A549 (cell line): ENCODE measurements around the gene CSGALNACT2. TPM values are rescaled to one million over a fixed set of nuclear protein-coding genes. Genes with fewer than 3 reads are reported as not detected.

Experiments
- ATAC-seq, 2 experiments: fragments of 200-7000 bp in 1 of 2; fragments of >200 bp in 1 of 2; cut with Nextera tagmentation in 1 of 2; cut with Tn5 transposase in 1 of 2; 3 replicates each; pipeline versions ENCODE4 v1.8.0 to v1.9.1; 2018 to 2020; ENCODE audit warnings: mild to moderate bottlenecking in 1 of 2, moderate library complexity in 1 of 2
- CTCF ChIA-PET: fragments of 300-600 bp; sonication (Branson Sonifier 250); formaldehyde crosslinking; extraction: SDS; loops from one replicate; lab custom pipeline; 2021; ENCODE audit warnings: antibody characterized with exemption, inconsistent platforms; lab: Yijun Ruan, JAX
- POLR2A ChIA-PET: fragments of 350-600 bp; formaldehyde crosslinking; extraction: SDS; loops from one replicate; lab custom pipeline; 2021; ENCODE audit warnings: antibody characterized with exemption, inconsistent platforms; lab: Yijun Ruan, JAX
- DNase-seq, 2 experiments: peaks; one replicate each; pipeline versions ENCODE4 v3.0.0 to v3.0.0-alpha.2; 2011 to 2016; ENCODE audit warnings: low read depth in 1 of 2, low spot score in 1 of 2
- FAIRE-seq: peaks from 2 replicates; lab custom pipeline; 2011; peaks lifted over from hg19 to GRCh38; lab: Jason Lieb, UNC
- H3K27ac ChIP-seq, 2 experiments: fragments of >200 bp; sonication (Bioruptor Twin); formaldehyde crosslinking; 3 replicates each; pipeline ENCODE4 v1.5.1; 2016 to 2017
- H3K4me1 ChIP-seq: fragments of >200 bp; sonication (Bioruptor Twin); formaldehyde crosslinking; 3 replicates; pipeline ENCODE4 v1.6.1; 2016
- H3K4me2 ChIP-seq: fragments of >200 bp; sonication (Bioruptor Twin); formaldehyde crosslinking; 3 replicates; pipeline ENCODE4 v1.6.1; 2016
- H3K4me3 ChIP-seq: fragments of >200 bp; sonication (Bioruptor Twin); formaldehyde crosslinking; 3 replicates; pipeline ENCODE4 v1.5.1; 2016
- H3K9me3 ChIP-seq: fragments of >200 bp; sonication (Bioruptor Twin); formaldehyde crosslinking; 3 replicates; pipeline ENCODE4 v1.6.1; 2016
- ATOH8 ChIP-seq: fragments of 250-450 bp; sonication (Bioruptor Pico); IDR thresholded peaks from 2 replicates; pipeline ENCODE4 v1.5.0; 2020; ENCODE audit warnings: low read depth, mild to moderate bottlenecking, moderate library complexity
- BCL3 ChIP-seq: fragments of >200 bp; sonication (Bioruptor Twin); formaldehyde crosslinking; IDR thresholded peaks from 3 replicates; pipeline ENCODE4 v1.6.1; 2016
- BHLHE40 ChIP-seq: IDR thresholded peaks from 2 replicates; pipeline ENCODE4 v1.6.1; 2012; ENCODE audit warnings: low read depth, low read length, inconsistent platforms
- CBX8 ChIP-seq: fragments of 200-600 bp; sonication (generic); IDR thresholded peaks from 2 replicates; pipeline ENCODE4 v1.6.1; 2016
- CHD4 ChIP-seq: fragments of 200-600 bp; sonication (generic); IDR thresholded peaks from 2 replicates; pipeline ENCODE4 v1.6.1; 2016; ENCODE audit warnings: antibody characterized with exemption, mild to moderate bottlenecking, borderline replicate concordance
- FOXS1 ChIP-seq: fragments of 250-450 bp; sonication (Bioruptor Pico); IDR thresholded peaks from 2 replicates; pipeline ENCODE4 v1.5.0; 2020; ENCODE audit warnings: mild to moderate bottlenecking, moderate library complexity
- HEYL ChIP-seq: fragments of 250-450 bp; sonication (Bioruptor Pico); IDR thresholded peaks from 2 replicates; pipeline ENCODE4 v1.8.0; 2021; ENCODE audit warnings: mild to moderate bottlenecking, moderate library complexity
- HMGXB4 ChIP-seq: fragments of 250-450 bp; sonication (Bioruptor Pico); IDR thresholded peaks from 2 replicates; pipeline ENCODE4 v1.5.0; 2021; ENCODE audit warnings: mild to moderate bottlenecking, moderate library complexity, borderline replicate concordance
- HOXA7 ChIP-seq: fragments of 250-450 bp; sonication (Bioruptor Pico); IDR thresholded peaks from 2 replicates; pipeline ENCODE4 v1.5.0; 2020; ENCODE audit warnings: mild to moderate bottlenecking, moderate library complexity
- HOXB13 ChIP-seq: fragments of 250-450 bp; sonication (Bioruptor Pico); IDR thresholded peaks from 2 replicates; pipeline ENCODE4 v1.5.0; 2020; ENCODE audit warnings: low read depth, mild to moderate bottlenecking, moderate library complexity
- NFE2L2 ChIP-seq: fragments of 150-350 bp; conservative IDR thresholded peaks from 2 replicates; pipeline ENCODE4 v1.6.1; 2014; ENCODE audit warnings: low read length
- SMC3 ChIP-seq: fragments of >200 bp; sonication (Bioruptor Twin); formaldehyde crosslinking; IDR thresholded peaks from 3 replicates; pipeline ENCODE4 v1.6.1; 2018; ENCODE audit warnings: inconsistent platforms
- TP53 ChIP-seq: fragments of 250-450 bp; sonication (Bioruptor Pico); IDR thresholded peaks from 2 replicates; pipeline ENCODE4 v1.5.0; 2021; ENCODE audit warnings: mild to moderate bottlenecking, moderate library complexity
- ZFP36 ChIP-seq: fragments of 450-650 bp; IDR thresholded peaks from 2 replicates; pipeline ENCODE4 v1.6.1; 2014; ENCODE audit warnings: borderline replicate concordance; ENCODE audit not compliant: partially characterized antibody
- WGBS: methylation state at CpG from one replicate; pipeline ENCODE4 v1.1.6; 2017; ENCODE audit errors: missing lambda C conversion rate; 5-methylcytosine and 5-hydroxymethylcytosine counted together
- polyA plus RNA-seq, 4 experiments: library from polyadenylated mRNA; depleted of rRNA in 3 of 4; stranded (reverse); fragments of >200 nt; fragmentation: RNase III in 1 of 4; extraction: RNeasy Plus Mini Kit Qiagen cat#74134 plus additional on column Dnase treatment in 1 of 4; gene quantifications; 2 replicates in 3 of 4; 3 replicates in 1 of 4; pipeline ENCODE4 v1.2.3, GENCODE V29; 2011 to 2017
- TF ChIP-seq, protein P1 (sequence below): IDR thresholded peaks from 2 replicates; pipeline ENCODE4 v1.6.1; 2012; ENCODE audit warnings: low read depth, borderline replicate concordance
- TF ChIP-seq, protein P2 (sequence below): IDR thresholded peaks from 2 replicates; pipeline ENCODE4 v1.6.1; 2012

Gene CSGALNACT2
- polyA plus RNA-seq, 2 of the 4 experiments (the other 2 are of a cell fraction), result 11.2 to 29.9 TPM

- TF ChIP-seq HMGXB4 (no peak), CHD4 (no peak), TP53 (CRISPR knock-in tag) (no peak), BHLHE40 (no peak)
- TF ChIP-seq, protein P1, sequence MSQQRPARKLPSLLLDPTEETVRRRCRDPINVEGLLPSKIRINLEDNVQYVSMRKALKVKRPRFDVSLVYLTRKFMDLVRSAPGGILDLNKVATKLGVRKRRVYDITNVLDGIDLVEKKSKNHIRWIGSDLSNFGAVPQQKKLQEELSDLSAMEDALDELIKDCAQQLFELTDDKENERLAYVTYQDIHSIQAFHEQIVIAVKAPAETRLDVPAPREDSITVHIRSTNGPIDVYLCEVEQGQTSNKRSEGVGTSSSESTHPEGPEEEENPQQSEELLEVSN, result no peak
Observed at GRCh38 chr10:43229208-43230061, 91.2 kb downstream of the CSGALNACT2 start (continued).

GRCh38 chr10:43230101-43230908 lies 92.1 kb downstream of the CSGALNACT2 start:
- Histone ChIP-seq H3K4me3 (peak overlapping the region; percentile 79), H3K4me1 (0 out of 3 replicates have a peak, but pooled peaks cover 4% of the 10 kb centered on the region), H3K27ac (peak overlapping the region; percentile 73 to 79; a peak in 4 of 6 replicates), H3K9me3 (no peaks in the 10 kb centered on the region), H3K4me2 (peak overlapping the region; percentile 78)
- ChIA-PET POLR2A (no interaction called here), CTCF (interaction anchor here (0.9 to 2.0 kb wide), 6 partner anchors 16 to 232 kb away, joined by 3 to 6 read pairs (median 4); no protein-coding TSS in a partner anchor)
- DNase-seq, result no peak
- no peak for ATAC-seq
- FAIRE-seq, result no peak
- TF ChIP-seq, protein P2, sequence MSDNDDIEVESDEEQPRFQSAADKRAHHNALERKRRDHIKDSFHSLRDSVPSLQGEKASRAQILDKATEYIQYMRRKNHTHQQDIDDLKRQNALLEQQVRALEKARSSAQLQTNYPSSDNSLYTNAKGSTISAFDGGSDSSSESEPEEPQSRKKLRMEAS, result no peak
- TF ChIP-seq HEYL, result no peak
- WGBS, result 81% methylated on average over 27 of the region's 35 CpGs

DNA sequence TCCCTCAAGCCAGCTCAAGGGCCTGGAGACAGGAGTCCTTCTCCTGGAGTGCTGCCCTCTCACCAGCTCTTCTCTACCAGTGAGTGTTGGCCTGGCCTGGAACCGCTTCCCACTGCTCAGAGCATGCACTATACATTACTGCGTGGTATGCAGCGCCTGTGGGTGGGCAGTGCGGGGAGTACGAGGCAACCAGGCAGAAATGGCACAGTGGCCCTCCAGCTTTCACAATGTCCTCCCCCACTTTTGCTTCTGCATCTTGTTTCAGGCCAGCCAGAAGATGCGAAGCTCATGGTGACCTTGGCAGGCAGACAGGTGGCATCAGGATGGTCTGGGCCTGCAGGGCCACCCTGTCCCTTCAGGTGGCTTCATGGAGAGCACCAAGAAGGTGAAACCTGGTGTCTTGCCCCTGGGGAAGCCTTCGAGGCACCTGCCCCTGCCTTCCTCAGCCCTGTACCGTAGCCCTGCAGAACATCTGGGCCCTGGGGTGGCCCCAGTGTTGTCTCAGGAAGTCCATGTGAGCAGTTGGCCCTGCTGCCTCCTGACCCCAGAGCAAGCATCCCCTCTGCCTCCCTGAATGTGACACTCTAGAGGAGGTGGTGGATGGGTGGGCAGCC lies 92.8 kb downstream of the CSGALNACT2 start:
- Histone ChIP-seq H3K4me1 (0 out of 3 replicates have a peak, but pooled peaks cover 4% of the 10 kb centered on the region), H3K4me3 (no peak overlapping the region), H3K4me2 (no peak overlapping the region), H3K9me3 (no peaks in the 10 kb centered on the region), H3K27ac (no peak overlapping the region)
- WGBS, result 91% methylated on average over 8 of the region's 8 CpGs
- ATAC-seq, result no peak
- DNase-seq, result no peak
- CTCF ChIA-PET, result interaction anchor here (0.9 to 2.0 kb wide), 6 partner anchors 16 to 231 kb away, joined by 3 to 6 read pairs (median 4); no protein-coding TSS in a partner anchor
- POLR2A ChIA-PET, result no interaction called here
- TF ChIP-seq NFE2L2, result no peak
- no peak for TF ChIP-seq CHD4
- TF ChIP-seq HOXA7 (CRISPR knock-in tag), result no peak
- no peak for TF ChIP-seq ZFP36
- TF ChIP-seq CBX8, result no peak
- TF ChIP-seq HOXB13, result no peak
- TF ChIP-seq BHLHE40, result no peak
- TF ChIP-seq SMC3, result no peak
- TF ChIP-seq FOXS1 (CRISPR knock-in tag), result no peak
- TF ChIP-seq HMGXB4, result no peak
- no peak for TF ChIP-seq BCL3
- TF ChIP-seq ATOH8 (CRISPR knock-in tag), result no peak
- FAIRE-seq, result no peak
